ENCODE measurements around the gene ZNF354C.

- TF ChIP-seq SUZ12 (IDR thresholded peaks at IDR 0.05; ENCODE audit: extremely low read depth, insufficient read depth, insufficient read length) (no peak), ZNF274 (IDR thresholded peaks at IDR 0.05; ENCODE audit: low read depth, low read length) (no peak), YY1 (IDR thresholded peaks at IDR 0.05; ENCODE audit: insufficient read depth, insufficient read length) (no peak)
Measured at GRCh38 chr5:179131321-179131835, 71.2 kb downstream of the ZNF354C start.
